MV-4-11 (cell line): ENCODE results near the gene STAT5A.
"Not testable (repeated sequence)": the region's sequence is repeated elsewhere in the genome, so short reads cannot be mapped to it uniquely, and the experiment has no call there.

Experiments
- DNase-seq: peaks from one replicate; lab custom pipeline; 2025; lab: John Stamatoyannopoulos, UW

STAT5A gene

DNA sequence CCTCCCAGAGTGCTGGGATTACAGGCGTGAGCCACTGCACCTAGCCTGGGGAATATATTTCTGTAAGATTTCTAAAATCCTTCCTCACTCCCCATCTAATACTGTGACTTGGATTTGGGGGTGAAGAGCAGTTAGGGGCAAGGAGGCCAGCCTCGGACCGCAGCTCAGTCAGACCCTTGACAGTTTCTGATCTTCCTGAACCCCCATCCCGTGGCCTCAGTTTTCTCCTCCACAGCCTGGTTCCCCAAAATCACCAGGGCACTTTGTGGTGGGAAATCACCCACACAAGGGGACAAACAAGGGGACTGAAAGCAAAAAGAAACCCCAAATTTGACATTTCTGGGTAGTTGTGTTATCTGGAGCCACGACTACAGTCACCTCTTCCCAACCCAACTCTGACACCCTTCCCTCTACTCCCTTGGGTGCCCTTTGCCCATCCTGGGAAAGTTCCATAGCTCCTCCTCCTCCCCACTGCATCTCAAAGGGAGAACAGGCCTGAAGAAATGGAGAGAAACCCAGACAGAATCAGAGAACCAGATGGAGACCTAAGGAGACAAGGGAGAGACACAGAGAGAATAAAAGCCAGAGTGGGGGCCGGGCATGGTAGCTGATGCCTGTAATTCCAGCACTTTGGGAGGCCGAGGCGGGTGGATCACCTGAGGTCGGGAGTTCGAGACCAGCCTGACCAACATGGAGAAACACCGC is 2.8 kb upstream of the STAT5A start:
- DNase-seq: no peak

DNA sequence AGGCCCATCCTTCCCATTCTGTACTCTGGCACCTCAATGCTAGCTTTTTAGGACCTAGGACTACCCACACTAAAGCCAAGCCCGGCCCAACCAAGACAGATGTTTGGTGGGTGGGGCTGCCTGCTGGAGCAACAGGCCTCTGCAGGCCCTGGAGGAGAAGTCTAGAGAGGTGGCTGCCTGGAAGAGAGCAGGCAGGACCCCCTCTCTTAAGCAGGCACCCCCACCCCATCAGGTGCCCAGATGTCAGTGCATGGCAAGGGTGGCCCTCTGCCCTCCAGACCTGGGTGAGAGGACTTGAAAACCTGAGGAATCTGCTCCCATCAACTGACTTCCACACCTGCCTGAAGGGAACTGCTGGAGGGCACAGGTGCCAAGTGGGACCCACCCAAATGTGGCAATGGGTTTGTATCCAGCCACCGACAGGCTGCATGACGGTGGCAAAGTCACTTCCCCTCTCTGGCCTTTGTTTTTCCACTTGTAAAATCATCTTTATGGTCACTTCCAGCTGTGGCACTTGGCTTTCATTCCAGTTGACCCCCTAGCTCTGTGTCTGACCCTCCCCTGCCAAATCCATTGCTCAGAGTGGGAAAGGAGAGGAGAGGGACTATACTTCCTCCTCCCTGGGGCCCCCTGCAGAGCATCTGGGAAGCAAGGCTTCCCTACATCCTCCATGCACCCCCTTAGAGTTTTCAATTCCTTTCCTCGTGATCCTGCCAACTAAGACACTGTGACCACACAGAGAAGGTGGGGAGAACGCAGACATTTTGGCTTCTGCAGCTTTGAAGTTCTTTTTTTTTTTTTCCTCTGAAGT is 1.7 kb upstream of the STAT5A start:
- peak; percentile 25 for DNase-seq

DNA sequence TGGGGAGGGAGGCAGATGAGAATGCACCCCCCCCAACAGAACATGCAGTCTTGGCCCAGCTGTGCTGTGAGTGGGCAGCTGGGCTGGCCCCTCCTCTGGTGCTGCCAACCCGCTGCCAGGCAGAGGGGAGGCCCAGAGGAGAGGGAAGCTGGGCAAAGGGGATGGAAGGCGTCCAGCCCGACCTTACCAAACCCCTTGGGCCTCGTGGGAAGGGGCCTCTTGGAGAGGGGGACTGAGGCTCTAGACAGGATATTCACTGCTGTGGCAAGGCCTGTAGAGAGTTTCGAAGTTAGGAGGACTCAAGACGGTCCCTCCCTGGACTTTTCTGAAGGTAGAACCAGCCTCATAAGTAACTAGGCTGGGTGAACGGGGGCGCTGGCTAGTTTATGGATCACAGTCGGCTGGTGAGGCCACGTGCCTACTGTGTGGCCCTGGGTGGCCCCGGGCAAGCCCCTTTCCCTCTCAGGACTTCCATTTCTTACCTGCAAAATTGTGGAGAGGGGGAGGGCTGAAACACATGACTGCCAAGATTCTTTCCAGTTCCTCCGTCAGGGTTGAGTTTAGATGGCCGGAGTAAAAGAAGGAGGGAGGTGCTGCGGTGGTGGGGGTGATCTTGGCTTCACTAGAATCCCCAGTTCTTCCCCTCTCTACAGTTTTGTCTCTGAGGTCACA is 857 bp upstream of the STAT5A start:
- no peak for DNase-seq

DNA sequence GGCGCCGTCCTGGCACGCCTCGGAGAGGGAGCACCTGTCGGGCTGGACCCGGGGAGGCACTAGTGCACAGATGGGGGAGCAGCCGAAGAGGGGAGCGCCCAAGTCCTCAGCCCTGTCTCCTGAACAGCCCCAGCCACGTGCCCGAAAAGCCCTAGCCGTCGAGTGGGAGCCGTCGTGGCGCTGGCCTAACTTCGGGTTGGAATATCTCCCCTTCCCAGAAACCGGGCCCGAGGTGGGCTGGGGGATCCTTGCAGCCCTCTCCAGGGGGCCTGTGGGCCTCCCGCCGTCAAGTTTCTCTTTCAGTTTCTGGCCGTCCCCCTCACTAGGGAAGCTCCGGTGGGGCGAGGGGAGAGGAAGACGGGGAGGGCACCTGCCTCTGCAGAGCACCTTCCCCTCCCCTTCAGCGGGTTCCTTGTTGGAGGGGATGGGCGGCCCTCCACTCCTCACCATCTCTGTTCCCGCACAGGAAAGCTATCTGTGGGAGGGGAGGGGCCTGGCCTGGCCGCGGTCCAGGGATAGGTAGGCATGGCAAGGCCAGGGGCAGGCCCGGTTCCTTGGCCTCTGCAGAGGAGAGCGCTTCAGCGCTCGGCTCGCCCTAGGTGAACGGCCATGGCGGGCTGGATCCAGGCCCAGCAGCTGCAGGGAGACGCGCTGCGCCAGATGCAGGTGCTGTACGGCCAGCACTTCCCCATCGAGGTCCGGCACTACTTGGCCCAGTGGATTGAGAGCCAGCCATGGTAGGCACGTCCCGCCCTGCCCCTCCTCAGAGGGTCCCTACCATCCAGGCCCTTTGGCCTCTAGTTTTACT is 709 bp downstream of the STAT5A start:
- no peak for DNase-seq

DNA sequence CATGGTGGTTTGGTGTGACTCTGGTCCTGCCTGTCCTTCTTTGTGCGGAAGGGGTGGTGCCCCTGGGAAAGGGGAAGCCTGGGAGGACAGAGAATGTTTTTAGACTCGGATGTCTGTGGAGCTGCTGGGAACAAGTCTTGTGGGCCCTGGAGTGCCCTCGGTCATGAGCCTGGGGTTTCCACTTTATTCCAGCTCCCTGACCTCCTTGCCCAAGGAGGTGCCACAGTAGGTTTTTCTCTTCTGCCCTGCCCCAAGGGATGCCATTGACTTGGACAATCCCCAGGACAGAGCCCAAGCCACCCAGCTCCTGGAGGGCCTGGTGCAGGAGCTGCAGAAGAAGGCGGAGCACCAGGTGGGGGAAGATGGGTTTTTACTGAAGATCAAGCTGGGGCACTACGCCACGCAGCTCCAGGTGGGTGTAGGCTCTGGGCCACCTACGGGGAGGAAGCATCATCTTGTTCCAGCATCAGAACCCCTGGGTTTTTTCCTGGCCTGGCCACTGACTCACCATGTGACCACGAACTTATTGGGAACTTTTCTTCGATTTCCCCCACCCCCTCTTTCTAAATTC is 1.4 kb downstream of the STAT5A start:
- DNase-seq: no peak

DNA sequence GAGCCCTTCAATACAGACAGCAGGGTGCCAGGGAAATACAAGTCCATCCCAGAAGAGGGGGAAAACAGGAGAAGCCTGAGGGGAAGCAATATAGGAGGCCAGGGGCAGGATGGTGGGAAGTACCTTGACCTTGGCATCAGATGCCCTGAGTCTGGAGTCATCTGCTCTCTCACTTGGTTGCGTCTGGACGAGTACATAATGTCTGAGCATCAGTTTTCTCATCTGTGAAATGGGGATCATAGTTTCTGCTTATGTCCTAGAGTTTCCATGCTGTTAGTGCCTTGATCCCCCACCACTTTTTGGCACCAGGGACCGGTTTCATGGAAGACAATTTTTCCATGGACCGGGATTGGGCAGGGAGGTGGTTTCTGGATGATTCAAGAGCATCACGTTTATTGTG is 2.3 kb downstream of the STAT5A start:
- DNase-seq: no peak

DNA sequence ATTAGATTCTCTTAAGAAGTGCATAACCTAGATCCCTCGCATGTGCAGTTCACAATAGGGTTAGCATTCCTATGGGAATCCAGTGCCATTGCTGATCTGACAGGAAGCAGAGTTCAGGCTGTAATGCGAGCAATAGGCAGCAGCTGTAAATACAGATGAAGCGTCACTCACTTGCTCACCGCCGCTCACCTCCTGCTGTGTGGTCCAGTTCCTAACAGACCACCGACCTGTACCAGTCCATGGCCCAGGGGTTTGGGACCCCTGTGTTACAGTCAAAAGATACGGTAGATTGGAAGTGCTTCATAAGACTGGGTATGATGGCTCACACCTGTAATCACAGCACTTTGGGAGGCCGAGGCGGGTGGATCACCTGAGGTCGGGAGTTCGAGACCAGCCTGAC is 2.8 kb downstream of the STAT5A start:
- DNase-seq: no peak

DNA sequence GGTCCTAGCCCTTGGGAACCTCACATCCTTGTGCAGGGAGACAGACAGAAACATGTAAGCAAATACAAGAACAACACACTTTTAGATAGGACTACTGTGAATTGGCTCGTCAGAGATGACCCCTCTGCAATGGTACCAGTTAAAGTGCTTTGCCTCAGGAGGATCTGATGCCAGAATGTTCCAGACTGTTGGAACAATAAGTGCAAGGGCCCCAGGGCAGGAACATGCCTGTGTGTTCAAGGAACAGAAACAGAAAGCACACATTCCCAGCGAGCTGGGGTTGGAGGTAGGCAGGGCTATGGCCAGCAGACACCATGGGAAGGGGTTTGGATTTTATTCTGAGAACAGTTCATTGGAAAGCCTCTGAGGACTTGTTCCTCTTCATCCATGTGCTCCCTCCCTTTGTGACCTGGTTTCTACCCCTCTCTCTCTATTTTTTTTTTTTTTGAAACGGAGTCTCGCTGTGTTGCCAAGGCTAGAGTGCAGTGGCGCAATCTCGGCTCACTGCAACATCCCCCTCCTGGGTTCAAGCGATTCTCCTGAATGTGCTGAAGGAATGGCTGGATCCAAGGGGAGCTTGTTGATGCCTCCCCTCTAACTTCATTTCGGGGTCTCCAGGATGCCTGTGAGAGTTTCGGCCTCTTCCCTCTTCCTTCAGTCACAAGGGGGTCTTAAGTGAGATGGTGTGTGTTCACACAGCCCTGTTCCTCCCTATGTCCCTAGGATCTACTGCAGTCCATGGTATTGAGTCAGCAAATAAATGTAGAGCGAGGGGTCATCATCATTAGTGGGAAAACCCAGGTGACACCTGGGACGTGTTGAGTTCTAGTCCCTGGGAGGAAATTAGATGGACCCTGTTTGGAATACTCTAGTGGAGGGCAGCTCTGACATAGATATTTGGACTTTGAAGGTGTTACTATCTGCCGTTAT is 6.4 kb downstream of the STAT5A start:
- no peak for DNase-seq

DNA sequence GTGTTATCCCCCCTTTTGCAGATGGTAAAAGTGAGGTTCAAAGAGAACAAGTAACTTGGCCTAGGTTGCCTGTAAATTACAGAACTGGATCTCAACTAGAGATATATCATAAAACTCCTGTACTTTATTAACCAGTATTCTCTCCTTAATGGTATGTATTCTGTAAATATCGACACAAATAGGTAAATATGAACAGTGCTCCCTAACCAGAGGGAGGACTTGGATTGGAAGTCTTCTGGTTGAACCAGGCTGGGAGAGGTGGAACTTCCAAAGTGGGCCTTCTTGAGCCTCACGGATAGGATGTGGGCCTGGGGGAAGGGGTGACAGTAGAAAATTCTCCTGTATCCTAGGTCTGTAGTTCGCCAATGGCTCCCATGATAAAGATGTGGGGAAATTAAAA is 7.7 kb downstream of the STAT5A start:
- DNase-seq: no peak

DNA sequence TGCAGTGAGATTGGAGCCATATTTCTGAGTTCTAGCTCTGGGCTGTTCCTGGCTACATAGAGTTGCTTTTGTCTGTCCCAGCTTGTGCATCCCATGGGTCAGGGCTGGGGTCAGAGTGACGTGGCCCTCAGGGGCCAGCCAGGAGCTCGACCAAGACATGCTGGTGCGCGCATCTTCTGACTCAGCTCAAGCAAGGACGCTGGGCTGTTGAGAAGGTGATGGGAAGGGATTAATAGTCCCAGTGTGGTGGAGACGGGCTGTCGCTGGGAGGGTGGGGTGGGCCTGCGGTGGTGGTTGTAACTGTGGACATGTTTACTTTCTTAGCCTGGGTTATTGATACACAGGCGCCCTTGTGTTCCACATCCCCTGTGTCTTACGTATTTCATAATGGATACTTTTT is 9.5 kb downstream of the STAT5A start:
- DNase-seq: not testable (repeated sequence)

DNA sequence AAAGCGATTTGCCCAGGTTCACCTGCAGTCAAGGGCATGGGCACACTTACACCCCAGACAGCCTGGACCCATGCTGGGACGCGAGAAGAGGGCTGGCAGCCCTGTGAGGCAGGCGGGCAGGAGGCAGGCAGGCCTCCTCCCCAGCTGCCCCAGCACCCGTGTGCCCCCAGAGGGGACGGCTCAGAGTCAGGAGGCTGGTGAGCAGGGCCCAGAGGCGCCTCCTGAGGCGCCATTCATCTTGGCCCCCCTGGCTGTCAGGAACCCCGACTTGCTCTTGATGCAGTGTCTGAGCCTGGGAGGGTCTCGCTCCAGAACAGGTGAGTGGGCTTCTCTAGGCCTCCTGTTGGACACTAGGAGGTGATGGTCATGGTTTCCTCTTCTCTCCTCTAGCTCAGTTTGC is 11.1 kb downstream of the STAT5A start:
- DNase-seq: not testable (repeated sequence)

DNA sequence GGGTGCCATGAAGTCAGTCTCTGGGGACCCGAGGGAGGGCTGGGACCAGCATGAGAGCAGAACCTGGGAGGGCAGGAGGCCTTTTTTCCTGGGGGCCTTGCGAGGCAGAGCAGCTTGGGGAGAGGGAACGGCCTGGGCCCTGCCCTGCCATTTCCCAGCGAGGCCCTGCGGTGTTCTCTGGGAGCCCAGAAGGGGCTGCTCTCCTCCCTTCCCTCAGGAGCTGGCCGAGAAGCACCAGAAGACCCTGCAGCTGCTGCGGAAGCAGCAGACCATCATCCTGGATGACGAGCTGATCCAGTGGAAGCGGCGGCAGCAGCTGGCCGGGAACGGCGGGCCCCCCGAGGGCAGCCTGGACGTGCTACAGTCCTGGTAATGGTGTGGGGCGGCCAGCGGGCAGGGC is 11.6 kb downstream of the STAT5A start:
- DNase-seq: not testable (repeated sequence)

DNA sequence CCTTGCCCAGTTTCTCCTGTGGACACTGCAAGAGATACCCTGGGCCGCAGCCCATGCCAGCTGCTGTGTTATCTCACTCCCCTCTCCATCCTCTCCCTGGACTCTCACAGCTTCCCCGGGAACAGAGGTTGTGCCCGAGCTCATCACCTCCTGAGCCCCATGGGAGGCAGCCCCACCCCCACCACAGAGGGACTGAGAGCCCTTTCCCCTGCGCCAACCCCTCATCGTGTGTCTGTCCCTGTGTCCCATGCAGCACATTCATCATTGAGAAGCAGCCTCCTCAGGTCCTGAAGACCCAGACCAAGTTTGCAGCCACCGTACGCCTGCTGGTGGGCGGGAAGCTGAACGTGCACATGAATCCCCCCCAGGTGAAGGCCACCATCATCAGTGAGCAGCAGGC is 12.7 kb downstream of the STAT5A start:
- DNase-seq: no peak

DNA sequence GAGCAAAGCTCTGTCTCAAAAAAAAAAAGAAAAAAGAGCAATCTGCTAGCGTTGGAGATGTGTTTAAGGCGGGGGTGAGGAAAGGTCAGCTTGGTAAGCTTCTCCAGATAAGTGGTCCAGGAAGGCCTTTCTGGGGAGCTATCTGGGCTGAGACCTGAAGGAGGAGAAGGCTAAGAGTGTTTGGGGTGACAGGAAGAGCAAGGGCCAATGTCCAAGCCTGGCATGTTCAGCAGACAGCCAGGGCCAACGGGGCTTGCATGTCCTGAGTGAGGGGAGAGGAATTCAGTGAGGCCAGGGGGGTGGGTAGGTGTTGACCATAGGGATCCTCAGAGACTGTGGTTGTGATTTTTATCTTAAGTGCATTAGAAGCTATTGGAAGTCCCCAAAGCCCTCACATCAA is 15.4 kb downstream of the STAT5A start:
- no peak for DNase-seq

DNA sequence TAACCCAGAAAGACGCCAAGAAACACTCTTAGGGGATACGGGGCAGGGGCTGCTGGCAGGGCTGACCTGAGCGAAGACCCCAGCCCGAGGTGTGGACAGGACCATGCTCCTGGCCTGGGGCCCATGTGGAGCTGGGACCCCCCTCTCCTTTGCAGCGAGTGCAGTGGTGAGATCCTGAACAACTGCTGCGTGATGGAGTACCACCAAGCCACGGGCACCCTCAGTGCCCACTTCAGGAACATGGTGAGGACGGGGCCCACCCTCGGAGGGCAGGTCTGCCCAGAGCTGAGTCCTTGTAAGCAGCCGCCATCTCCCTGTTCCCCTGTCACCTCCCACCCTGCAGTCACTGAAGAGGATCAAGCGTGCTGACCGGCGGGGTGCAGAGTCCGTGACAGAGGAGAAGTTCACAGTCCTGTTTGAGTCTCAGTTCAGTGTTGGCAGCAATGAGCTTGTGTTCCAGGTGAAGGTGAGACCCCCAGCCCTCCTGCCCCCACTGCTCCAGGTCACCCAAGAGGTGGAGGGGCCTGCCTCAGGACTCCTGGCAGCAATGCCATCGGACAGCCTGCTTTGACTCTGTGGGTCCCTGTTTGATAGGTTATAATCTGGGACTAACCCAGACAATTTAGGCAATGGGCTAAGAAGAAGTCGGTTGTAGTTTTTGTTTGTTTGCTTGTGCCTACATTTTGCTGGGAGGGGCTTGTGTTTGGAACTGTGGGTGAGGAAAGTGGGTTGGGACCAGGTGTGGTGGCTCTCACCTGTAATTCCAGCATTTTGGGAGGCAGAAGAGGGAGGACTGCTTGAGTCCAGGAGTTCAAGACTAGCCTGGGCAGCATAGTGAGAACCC is 16.1 kb downstream of the STAT5A start:
- no peak for DNase-seq

DNA sequence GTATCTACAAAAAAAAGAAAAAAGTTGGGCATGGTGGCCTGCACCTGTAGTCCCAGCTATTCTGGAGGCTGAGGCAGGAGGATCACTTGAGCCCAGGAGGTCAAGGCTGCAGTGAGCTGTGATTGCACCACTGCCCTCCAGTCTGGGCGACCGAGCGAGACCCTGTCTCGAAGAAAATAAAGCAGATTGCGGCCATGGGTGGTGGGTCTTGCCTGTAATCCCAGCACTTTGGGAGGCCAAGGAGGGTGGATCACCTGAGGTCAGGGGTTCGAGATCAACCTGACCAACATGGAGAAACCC is 16.7 kb downstream of the STAT5A start:
- not testable (repeated sequence) for DNase-seq

DNA sequence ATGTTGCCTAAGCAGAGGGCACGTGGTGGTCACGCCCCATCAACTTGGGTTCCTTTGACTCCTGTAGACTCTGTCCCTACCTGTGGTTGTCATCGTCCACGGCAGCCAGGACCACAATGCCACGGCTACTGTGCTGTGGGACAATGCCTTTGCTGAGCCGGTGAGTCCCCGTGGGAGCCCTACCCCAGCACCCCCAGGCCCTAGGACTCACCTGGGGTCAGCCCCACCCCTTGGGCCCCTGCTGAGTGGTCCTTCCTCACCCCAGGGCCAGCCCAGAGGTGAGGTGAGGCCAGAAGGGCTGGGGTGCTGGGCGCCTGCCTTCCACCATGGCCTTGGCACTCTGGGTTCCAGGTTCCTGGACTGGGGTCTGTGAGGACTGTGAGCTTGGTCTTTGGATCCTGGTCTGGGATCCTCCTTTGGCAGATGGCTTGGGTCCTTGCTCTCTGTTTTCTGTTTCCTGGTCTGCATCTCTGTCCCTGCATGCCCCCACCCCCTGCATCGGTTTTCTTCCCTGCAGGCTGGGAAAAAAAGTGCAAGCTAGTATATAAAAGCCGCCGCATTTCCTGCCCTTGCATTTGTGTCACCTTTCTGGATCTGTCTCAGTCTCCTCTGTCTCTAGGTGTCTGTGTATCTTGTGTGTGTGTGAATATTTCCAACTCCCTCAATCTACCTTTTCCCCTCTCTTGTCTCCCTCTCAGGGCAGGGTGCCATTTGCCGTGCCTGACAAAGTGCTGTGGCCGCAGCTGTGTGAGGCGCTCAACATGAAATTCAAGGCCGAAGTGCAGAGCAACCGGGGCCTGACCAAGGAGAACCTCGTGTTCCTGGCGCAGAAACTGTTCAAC is 17.5 kb downstream of the STAT5A start:
- no peak for DNase-seq

DNA sequence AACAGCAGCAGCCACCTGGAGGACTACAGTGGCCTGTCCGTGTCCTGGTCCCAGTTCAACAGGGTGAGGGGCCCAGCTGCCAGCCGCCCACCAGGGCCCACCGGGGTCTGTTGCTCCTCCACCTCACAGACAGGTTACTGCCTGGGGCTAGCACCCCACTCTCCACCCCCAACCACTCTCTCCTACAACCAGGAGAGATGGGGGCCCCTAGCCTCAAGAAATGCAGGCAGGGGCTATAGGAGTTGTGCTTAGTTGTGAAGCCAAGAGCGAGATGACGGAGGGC is 18.0 kb downstream of the STAT5A start:
- no peak for DNase-seq

DNA sequence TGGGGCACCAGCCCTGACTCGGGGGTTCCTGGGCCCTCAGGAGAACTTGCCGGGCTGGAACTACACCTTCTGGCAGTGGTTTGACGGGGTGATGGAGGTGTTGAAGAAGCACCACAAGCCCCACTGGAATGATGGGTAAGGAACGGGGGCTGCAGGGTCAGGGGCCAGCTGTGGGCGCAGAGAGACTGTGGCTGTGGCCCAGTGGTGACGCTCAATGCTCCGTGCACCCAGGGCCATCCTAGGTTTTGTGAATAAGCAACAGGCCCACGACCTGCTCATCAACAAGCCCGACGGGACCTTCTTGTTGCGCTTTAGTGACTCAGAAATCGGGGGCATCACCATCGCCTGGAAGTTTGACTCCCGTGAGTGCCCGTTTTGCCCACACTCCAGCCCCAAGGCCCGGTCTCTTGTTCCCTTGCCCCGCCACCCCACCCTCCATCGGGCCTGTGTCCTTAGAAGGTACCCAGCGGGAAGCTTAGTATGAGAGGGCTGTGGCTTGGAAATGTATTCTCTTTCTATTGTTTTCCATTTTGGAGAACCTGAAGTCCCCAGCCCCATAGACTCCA is 19.1 kb downstream of the STAT5A start:
- DNase-seq: no peak
